Ascending aorta (tissue), 2 donors: ENCODE measurements around the gene ZNRF3. TPM values are rescaled to one million over a fixed set of nuclear protein-coding genes. Genes with fewer than 3 reads are reported as not detected.

Experiments used
- DNase-seq, 2 donors: peaks; one replicate each; pipeline ENCODE4 v3.0.0-alpha.2; 2019; ENCODE audit warnings: low spot score in 2 of 2
- H3K27ac ChIP-seq, 2 donors: fragments of 200-600 bp; sonication (generic); one replicate each; pipeline ENCODE4 v1.5.1; 2016 to 2017; ENCODE audit warnings: mild to moderate bottlenecking in 1 of 2
- H3K27me3 ChIP-seq: fragments of 200-600 bp; sonication (generic); one replicate; pipeline ENCODE4 v1.5.1; 2017
- H3K36me3 ChIP-seq, 2 donors: fragments of 200-600 bp; sonication (generic); one replicate each; pipeline ENCODE4 v1.5.1; 2016
- H3K4me1 ChIP-seq, 2 donors: fragments of 200-600 bp; sonication (generic); one replicate each; pipeline ENCODE4 v1.5.1; 2016 to 2017; ENCODE audit warnings: mild to moderate bottlenecking in 1 of 2
- H3K4me3 ChIP-seq, 2 donors: fragments of 200-600 bp; sonication (generic); one replicate each; pipeline ENCODE4 v1.5.1; 2016 to 2017; ENCODE audit warnings: mild to moderate bottlenecking in 1 of 2
- H3K9me3 ChIP-seq, 2 donors: fragments of 200-600 bp; sonication (generic); one replicate each; pipeline ENCODE4 v1.5.1; 2016
- CTCF ChIP-seq, 3 experiments: fragments of 200-600 bp in 2 of 3; fragments of 450-650 bp in 1 of 3; sonication (generic) in 2 of 3; IDR thresholded peaks; one replicate each; pipeline ENCODE4 v1.5.1; 2016 to 2019; ENCODE audit warnings: antibody characterized with exemption in 3 of 3, mild to moderate bottlenecking in 1 of 3, moderate library complexity in 1 of 3
- intact Hi-C: fragments of 100-400 bp; cut with DNase I; formaldehyde crosslinking; loops from one replicate; pipeline ENCODE4 v1.15.1; 2023
- total RNA-seq: library from RNA; depleted of rRNA; stranded (reverse); fragments of >200 nt; gene quantifications from one replicate; pipeline ENCODE4 v1.1.0, GENCODE V29; 2016

ZNRF3 gene
- total RNA-seq, 1 donor from 2014 or later, result 49.1 TPM

GRCh38 chr22:28910569-28911303, 27.4 kb downstream of the ZNRF3 start:
- intact Hi-C loops, result loop anchor here (2.0 kb wide), 1 partner anchor 26 kb away; no protein-coding TSS in a partner anchor
- peaks cover 8 to 66% of the 10 kb centered on the region in 2 donors for H3K4me1 ChIP-seq
- H3K9me3 ChIP-seq, result no peaks in the 10 kb centered on the region
- no peak for DNase-seq
- peak overlapping the region; percentile 75 to 81 for H3K27ac ChIP-seq
- TF ChIP-seq CTCF (IDR thresholded peaks at IDR 0.05), result no peak
- no peaks in the 10 kb centered on the region for H3K27me3 ChIP-seq
- no peaks in the 10 kb centered on the region for H3K36me3 ChIP-seq
- no peak overlapping the region for H3K4me3 ChIP-seq

- TF ChIP-seq CTCF (IDR thresholded peaks at IDR 0.05), result no peak
- Histone ChIP-seq H3K27ac (peak overlapping the region; percentile 75 to 81), H3K4me1 (peaks cover 12 to 66% of the 10 kb centered on the region in 2 donors), H3K36me3 (no peaks in the 10 kb centered on the region), H3K27me3 (no peaks in the 10 kb centered on the region), H3K4me3 (no peak overlapping the region), H3K9me3 (no peaks in the 10 kb centered on the region)
- no peak for DNase-seq
- intact Hi-C loops, result loop anchor here (2.0 kb wide), 1 partner anchor 26 kb away; no protein-coding TSS in a partner anchor
These were observed 27.9 kb downstream of the ZNRF3 start for GRCh38 chr22:28911304-28911690.

DNA sequence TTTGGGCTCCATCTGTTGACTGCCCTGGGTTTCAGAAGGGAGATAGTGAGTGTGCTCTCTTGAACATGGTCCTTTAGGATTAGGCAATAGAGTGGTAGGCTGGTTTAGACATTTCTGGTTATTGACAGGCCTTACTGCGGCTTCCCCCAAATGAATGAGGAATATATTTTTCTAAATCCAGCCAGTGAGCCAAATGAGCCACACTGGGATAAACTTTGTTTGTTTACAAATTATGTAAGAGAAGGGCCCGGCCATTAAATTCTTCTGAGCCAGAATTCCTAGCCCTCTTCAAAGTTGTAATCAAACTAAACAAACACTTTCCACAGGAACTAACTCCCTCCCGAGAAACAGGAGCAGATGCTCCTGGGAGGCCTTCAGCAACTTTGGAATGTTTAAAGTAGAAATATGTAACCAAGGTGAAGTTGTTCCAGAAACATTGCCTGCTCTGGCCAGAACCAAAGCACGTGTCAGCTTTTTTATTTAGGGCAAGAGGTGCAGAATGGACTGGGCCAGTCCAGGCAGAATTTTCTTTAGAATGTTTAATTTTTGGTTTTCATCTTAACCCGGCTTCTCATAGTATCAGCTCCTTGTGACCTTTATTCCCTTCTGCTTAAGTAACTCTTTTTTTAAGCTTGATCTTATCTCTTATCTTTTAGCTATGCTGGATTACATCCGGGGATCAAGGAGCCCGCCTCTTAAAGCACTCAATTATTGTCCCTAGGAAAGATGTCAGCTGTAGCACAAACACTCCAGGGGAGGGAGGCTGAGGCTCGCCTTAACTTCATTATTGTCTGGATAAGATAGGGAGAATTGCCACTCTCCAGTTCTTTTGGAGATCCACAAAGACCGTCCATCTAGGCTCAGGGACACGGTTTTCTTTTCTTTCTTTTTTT, 28.7 kb downstream of the ZNRF3 start:
- H3K4me1 ChIP-seq, result peaks cover 14 to 70% of the 10 kb centered on the region in 2 donors
- H3K4me3 ChIP-seq, result peak overlapping the region in 1 of 2 donors; percentile 12
- H3K9me3 ChIP-seq, result no peaks in the 10 kb centered on the region
- TF ChIP-seq CTCF (IDR thresholded peaks at IDR 0.05), result no peak
- H3K27ac ChIP-seq, result peak overlapping the region; percentile 75 to 81
- no peaks in the 10 kb centered on the region for H3K36me3 ChIP-seq
- no peaks in the 10 kb centered on the region for H3K27me3 ChIP-seq
- DNase-seq, result no peak
- intact Hi-C loops, result loop anchor here (2.0 kb wide), 1 partner anchor 27 kb away; no protein-coding TSS in a partner anchor

DNA sequence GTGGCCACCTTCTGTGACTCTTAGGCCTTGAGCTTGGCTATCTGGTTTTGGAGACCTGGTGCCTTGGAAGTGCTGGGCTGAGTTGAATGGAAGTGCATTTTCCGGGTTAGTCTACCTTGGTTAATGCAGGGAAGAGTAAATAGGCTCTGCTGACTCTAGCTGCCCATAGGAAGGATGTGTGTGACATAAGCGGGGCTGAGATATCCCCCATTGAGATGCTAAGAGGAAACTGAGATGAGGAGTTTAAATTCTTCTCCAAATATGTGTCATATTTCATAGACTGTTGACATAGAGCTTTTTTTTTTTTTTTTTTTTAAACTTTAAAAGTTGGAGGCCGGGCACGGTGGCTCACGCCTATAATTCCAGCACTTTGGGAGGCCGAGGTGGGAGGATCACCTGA, 30.8 kb downstream of the ZNRF3 start:
- peak overlapping the region; percentile 75 to 81 for H3K27ac ChIP-seq
- H3K9me3 ChIP-seq, result no peaks in the 10 kb centered on the region
- intact Hi-C loops, result loop anchor here (2.0 kb wide), 1 partner anchor 117 kb away; no protein-coding TSS in a partner anchor

More for the DNA sequence above, 30.8 kb downstream of the ZNRF3 start:
- TF ChIP-seq CTCF (IDR thresholded peaks at IDR 0.05), result no peak
- H3K4me3 ChIP-seq, result no peak overlapping the region
- no peak for DNase-seq
- peaks cover 17 to 80% of the 10 kb centered on the region in 2 donors for H3K4me1 ChIP-seq
- H3K27me3 ChIP-seq, result no peaks in the 10 kb centered on the region
- no peaks in the 10 kb centered on the region for H3K36me3 ChIP-seq
